ENCODE measurements around the gene F10.
"Not testable (repeated sequence)": the region's sequence is repeated elsewhere in the genome, so short reads cannot be mapped to it uniquely, and the experiment has no call there.

F10 gene

DNA sequence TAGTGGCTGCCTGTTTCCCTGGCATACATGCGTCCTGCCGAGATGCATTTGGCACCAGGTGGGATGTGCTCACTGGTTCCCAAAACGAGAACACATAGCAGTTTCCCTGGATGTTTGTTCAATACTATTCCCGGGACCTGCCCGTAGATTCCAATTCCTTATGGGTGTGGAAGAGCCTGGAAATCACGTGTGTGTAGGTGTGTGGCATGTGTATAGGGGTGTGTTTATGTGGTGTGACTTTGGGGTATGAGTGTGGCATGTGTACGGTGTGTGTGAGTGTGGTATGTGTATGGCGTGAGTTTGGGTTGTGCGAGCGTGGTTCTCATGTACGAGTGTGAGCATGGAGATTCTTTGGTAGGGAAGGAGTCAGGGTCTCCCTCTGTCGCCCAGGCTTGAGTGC lies 19.9 kb upstream of the F10 start:
- no peak for DNase-seq

DNA sequence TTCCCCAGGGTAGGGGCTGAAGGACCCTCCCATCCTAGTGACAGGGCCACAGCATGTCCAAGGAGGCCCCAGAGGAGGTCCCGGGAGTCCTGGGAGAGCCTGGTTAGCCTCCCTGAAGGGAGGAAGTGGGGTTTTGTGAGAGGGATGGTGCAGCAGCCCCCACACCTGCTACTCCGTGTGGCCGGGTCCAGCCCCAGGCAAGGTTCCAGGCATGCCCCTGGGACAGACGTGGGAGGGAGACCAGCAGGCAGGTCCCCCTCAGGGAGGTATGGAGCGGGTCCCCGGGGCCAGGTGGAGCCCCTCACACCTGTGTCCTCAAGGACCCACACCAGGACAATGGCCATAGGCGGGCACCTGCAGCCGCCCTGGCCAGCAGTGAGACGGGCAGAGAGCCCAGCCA lies 19.0 kb upstream of the F10 start:
- DNase-seq, result no peak

DNA sequence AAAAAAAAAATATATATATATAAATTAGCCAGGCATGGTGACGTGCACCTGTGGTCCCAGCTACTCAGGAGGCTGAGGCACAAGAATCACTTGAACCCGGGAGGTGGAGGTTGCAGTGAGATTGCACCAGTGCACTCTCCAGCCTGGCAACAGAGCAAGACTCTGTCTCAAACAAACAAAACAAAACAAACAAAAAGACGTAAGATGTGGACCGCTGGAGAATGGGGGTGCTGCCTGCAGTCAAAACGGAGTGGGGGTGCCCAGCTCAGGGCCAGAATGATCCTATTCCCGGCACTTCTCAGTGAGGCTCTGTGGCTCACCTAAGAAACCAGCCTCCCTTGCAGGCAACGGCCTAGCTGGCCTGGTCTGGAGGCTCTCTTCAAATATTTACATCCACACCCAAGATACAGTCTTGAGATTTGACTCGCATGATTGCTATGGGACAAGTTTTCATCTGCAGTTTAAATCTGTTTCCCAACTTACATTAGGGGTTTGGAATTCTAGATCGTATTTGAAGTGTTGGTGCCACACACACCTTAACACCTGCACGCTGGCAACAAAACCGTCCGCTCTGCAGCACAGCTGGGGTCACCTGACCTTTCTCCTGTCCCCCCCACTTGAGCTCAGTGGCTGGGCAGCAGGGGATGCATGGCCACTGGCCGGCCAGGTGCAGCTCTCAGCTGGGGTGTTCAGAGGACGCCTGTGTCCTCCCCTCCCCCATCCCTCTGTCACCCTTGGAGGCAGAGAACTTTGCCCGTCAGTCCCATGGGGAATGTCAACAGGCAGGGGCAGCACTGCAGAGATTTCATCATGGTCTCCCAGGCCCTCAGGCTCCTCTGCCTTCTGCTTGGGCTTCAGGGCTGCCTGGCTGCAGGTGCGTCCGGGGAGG lies 17.3 kb upstream of the F10 start, which contains the start of gene F7:
Gene F7 (plus strand): TSS at position 760 of the 889 bp plus-strand sequence. CDS start 51 bp downstream, at position 811.
- DNase-seq, result no peak

DNA sequence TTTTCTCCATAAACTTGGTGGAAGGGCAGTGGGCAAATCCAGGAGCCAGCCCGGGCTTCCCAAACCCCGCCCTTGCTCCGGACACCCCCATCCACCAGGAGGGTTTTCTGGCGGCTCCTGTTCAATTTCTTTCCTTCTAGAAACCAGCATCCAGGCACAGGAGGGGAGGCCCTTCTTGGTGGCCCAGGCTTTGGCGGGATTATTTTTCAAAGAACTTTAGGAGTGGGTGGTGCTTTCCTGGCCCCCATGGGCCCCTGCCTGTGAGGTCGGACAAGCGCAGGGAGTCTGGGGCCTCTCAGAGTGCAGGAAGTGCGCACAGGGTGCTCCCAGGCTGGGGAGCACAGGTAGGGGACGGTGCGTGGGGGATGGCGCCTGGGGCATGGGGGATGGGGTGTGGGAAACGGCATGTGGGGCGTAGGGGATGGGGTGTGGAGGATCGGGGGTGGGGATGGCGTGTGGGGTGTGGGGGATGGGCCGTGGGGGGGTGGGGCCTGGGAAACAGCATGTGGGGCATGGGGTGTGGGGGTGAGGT lies 16.6 kb upstream of the F10 start:
- DNase-seq, result peak; percentile 49

DNA sequence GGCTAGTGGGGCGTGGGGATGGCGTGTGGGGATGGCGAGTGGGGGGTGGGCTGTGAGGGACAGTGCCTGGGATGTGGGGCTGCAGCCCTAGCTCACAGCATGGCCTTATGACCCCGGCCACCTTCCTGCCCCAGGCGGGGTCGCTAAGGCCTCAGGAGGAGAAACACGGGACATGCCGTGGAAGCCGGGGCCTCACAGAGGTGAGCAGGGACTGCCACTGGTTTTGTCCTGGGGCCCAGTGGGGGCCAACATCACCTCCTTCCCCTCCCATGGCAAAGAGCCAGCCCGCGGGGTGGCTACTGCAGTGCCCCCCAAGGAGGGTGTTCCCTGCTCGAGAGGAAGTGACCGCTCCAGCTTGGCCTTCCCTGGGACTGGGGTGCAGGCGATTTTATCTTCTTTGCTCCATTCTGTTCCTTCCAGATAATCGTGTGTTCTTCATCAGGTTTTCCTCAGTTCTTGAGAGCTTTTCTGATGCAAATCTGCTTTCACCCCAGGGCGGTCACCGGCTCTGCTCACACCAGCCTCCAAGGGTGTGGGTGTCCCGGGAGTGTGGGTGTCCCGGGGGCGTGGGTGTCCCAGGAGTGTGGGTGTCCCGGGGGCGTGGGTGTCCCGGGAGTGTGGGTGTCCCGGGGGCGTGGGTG lies 15.8 kb upstream of the F10 start:
- DNase-seq, result peak; percentile 14

DNA sequence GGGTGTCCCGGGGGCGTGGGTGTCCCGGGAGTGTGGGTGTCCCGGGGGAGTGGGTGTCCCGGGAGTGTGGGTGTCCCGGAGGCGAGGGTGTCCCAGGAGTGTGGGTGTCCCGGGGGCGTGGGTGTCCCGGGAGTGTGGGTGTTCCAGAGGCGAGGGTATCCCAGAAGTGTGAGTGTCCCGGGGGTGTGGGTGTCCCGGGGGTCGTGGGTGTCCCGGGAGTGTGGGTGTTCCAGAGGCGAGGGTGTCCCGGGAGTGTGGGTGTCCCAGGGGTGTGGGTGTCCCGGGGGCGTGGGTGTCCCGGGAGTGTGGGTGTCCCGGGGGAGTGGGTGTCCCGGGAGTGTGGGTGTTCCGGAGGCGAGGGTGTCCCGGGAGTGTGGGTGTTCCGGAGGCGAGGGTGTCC lies 14.1 kb upstream of the F10 start:
- DNase-seq, result not testable (repeated sequence)

DNA sequence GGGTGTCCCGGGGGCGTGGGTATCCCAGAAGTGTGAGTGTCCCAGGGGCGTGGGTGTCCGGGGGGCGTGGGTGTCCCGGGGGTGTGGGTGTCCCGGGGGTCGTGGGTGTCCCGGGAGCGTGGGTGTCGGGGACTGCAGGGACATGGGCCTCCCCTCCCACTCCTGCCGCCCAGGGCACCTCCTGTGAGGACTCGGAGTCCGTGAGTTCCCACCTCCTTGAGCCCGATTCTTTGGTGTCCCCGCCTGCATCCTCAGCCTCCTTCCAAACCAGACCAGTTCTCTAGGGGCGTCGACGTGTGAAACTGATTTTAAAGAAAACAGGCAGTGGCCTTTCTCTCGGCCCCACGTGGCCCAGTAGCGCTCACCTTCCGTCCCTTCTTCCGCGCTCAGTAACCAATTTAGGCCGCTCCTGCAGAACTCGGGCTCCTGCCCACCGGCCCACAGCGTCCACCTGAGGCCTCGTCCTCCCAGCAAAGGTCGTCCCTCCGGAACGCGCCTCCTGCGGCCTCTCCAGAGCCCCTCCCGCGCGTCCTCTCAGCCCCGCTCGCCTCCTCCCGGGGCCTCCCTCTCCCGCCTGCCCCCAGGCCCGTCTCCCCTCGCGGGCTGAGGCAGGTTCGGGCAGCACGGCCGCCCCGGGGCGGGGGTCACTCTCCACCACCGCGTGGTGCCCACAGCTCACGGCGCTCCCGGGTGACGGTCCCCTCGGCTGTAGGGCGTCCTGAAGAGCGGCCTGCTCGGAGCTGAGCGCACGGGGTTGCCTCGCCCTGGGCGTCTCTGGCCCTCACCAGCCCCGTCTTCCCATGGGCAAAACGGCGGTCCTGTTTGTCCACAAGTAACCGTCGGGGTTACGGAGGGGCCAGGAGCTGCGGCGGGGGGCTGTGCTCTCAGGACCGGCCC lies 13.2 kb upstream of the F10 start:
- no peak for DNase-seq

DNA sequence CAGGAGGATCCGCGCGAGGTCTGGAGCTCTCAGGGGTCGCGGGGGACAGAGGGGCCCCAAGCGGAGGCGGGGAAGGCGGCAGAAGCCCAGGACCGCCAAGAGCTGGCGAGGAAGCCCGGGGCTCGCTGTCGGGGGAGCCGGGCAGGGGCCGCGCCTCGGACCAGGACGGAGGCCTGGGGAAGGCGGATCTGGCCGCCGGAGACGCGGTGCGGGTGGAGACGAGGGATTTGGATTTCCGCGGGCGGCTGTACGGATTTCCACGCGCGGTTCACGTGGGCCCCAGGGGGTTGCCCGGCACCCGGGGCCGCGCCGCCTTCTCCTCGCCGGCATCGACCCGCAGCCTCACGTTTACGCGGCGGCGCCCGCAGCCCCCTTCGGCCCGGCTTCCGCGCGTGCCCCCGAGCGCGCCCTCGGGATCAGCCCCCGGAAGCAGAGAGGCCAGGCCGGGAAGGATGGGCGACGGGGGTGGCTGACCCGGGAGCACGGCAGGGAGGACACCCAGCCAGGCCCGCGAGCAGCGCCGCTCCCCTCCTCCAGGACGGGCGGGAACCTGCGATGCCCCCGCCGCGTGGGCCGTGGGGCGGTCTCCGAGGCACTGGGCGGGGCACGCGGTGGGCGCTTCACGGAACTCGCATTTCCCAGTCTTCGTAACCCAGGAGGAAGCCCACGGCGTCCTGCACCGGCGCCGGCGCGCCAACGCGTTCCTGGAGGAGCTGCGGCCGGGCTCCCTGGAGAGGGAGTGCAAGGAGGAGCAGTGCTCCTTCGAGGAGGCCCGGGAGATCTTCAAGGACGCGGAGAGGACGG lies 12.3 kb upstream of the F10 start:
- no peak for DNase-seq

DNA sequence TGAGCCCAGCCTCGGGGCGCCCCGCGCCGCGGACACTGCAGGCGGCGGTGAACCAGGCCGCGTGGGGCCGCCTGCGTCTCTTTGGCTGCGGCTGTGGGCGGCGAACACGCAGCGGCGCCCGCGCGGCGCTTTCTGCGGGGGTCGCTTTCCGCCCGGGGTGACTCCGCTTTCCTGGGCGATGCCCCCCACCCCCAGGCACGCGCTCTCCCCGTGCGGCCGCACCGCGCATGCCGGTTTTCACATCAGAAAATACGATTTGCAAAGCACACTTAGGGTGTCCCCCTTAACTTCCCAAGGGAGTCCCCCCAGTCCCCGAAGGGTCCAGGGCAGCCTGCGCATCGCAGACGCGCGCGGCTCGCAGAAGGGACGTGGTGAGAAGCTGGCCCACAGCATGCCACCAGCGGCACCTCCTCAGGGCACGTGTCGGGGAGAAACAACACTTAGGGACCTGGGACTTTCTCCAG lies 11.7 kb upstream of the F10 start:
- DNase-seq, result no peak

DNA sequence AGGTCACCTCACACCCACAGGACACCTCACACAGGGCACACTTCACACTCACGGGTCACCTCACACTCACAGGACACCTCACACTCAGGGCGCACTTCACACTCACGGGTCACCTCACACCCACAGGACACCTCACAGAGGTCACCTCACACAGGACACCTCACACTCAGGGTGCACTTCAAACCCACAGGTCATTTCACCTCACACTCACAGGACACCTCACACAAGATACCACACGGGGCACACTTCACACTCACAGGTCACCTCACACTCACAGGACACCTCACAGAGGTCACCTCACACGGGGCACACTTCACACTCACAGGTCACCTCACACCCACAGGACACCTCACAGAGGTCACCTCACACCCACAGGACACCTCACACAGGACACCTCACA lies 10.8 kb upstream of the F10 start:
- DNase-seq, result not testable (repeated sequence)

DNA sequence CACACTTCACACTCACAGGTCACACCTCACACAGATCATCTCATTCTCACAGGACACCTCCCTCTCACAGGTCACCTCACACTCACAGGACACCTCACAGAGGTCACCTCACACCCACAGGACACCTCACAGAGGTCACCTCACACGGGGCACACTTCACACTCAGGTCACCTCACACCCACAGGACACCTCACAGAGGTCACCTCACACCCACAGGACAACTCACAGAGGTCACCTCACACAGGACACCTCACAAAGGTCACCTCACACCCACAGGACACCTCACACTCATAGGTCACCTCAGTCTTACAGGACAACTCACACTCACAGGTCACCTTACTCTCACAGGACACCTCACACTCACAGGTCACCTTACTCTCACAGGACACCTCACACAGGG lies 10.1 kb upstream of the F10 start:
- not testable (repeated sequence) for DNase-seq

DNA sequence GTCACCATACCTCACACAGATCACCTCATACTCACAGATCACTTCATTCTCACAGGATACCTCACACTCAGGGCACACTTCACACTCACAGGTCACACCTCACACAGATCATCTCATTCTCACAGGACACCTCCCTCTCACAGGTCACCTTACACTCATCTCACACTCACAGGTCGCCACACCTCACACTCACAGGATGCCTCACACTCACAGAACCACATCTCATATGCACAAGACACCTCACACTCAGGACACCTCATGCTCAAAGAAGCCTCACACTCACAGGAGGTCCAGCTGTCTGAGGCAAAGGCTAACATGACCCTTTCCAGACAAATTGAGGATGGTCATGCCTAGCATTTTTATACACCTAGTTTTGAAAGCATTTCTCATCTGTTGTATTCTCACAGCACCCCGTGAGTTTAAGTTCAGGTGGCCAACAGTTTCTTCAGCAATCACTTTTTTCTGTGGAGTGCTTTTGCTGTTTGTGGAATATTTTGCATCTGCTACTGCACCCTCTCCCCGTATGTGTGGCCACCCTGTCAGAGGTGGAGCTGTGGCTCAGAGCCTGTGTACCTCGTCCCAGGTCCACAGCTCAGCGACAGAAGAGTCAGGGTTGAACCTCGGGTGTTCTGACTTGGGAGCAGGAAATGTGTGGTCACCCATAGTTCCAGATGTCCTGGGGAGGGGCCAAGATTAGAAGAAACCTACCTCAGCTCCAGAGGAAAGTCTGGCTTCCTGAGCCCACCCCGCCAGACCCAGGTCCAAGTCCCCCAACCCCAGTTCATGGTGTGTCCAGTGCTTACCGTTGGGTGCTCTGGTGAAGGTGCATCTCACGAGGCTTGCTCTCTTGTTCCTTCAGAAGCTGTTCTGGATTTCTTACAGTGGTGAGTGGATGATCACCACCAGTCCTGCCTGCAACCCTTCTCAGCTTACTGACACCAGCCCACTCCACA lies 9.4 kb upstream of the F10 start:
- no peak for DNase-seq

DNA sequence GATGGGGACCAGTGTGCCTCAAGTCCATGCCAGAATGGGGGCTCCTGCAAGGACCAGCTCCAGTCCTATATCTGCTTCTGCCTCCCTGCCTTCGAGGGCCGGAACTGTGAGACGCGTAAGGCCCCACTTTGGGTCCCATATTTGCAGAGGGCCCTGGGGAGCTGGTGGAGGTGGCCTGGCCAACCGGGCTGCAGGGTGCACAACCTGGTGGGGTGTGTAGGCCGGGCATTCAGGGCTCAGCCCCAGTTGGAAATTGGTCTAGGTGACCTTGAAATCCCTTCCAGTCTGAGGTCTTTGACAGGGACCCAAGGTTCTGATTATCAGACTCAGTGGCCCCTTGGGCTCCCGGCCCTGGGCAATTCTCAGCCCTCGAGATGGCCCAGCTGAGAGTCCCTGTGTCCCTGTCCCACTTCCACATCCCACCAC lies 8.7 kb upstream of the F10 start:
- DNase-seq, result no peak

DNA sequence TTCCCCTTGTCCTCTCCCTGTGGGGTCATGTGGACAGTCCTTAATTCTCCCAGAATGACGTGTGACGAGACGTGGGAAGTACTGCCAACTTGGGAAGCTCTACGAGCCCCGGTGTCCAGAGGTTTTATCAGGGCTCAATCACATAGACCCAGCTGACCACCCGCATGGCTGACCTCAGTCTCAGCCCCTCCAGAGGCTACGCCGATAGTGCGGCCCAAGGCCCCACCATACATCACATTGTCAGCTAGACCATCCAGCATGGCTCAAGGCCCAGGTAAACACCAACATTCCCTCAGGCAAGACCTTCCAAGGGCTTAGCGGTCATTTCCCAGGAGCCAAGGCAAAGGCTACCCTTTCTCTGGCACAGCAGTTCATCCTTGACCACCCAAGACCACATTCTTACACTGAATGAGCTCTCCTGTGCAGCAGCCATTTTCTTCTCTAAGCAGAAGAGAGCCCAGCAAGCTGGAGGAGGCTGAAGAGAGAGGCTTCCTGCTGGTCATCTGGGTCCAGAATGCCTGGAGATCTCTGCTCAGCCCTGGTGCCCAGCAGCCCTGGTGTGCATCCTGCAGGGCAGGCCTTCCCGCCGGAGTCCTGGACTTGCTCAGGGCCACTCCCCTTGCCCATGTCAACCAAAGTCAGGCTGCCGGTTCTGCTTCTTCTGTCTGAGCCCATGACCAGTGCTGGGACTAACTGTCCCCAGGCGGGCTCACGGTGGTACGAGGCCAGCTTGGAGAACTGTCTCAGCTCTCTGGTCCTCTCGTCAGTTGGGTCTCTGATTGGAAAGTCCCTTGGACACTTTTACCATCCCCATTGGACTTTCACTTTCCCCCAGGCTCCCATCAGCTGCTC lies 7.9 kb upstream of the F10 start:
- no peak for DNase-seq

DNA sequence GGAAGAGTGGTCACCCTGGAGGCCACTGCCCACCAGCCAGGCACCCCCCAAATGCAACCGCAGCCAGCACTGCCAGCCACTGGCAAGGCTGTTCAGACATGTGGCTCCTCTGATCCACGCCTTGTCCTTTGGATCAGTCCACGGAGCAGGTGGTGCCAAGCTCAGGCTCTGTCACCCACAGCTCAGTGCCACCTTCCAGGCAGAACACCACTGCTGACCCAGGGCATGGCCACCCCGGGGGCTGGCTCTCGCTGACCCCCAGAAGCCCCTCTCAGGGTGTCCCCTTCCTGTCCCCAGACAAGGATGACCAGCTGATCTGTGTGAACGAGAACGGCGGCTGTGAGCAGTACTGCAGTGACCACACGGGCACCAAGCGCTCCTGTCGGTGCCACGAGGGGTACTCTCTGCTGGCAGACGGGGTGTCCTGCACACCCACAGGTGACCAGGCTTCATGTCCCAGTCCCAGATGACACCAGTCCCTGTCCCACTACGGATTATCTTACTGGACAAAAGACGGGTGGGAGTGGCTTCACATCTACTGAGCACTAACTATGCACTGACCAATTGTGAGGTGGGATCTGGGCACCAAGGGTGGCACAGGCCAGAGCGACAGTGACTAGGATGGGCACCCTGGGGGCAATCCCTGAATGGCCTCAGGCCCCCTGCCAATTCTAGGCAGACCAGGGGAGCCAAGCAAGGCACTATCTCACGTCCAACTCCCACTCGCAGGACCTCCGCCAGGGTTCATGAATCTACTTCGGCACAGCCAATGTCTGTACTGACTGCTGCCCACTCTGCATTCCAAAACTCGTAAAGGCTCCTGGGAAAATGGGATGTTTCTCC lies 7.0 kb upstream of the F10 start:
- no peak for DNase-seq

DNA sequence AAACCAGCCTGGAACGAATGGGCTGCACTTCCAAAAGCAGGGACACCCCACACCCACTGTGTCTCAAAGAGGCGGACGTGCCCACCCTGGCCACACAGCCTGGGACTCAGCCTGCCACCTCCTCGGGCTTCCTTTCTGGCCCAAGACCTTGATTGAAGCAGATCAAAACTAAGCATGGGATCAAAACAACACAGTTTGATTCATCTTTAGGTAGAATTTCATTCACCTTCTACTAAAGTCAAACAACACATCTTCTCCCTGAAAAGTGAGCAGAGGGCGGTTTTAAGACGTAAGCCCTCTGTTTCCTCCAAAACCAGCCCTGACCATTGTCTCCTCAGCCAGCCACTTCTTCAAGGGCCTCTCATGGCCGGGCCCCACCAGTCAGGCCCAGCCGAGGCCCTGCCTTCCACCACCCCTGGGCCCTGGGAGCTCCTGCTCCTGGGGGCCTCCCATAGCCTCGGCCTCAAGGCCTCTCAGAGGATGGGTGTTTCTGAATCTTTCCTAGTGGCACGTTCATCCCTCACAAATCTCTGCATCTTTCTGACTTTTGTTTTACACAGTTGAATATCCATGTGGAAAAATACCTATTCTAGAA lies 6.3 kb upstream of the F10 start:
- no peak for DNase-seq

DNA sequence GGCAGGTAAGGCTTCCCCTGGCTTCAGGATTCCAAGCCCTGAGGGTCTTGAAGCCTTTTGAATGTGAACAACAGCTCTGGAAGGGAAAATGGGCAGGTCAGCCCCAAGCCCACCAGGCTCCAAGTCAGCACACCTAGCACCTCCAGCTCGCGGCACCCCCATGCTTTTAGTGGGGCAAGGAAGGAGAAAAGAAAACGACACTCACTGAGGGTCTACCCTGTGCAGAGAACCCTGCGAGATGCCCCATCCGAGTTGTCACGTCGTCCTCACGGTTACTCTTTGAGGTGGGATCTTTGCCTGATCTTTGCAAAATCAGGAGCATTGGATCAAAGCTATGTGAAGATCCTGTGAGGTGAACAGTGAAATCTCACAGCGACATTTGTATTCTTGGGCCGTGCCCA lies 5.7 kb upstream of the F10 start:
- DNase-seq, result no peak

DNA sequence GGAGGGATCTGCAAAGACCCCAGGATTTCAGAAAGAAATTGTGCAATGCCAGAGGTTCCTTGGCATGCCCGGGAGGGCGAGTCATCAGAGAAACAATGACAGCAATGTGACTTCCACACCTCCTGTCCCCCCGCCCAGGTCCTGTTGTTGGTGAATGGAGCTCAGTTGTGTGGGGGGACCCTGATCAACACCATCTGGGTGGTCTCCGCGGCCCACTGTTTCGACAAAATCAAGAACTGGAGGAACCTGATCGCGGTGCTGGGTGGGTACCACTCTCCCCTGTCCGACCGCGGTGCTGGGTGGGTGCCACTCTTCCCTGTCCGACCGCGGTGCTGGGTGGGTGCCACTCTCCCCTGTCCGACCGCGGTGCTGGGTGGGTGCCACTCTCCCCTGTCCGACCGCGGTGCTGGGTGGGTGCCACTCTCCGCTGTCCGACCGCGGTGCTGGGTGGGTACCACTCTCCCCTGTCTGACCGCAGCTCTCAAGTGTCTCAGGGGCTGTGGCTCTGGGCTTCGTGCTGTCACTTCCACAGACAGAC lies 5.2 kb upstream of the F10 start:
- DNase-seq, result no peak

Data from OCI-M1 (cell line).